GM12878 (cell line): Measurements from ENCODE around the gene GUCY1A2.

Experiments
- CTCF ChIP-seq, 3 experiments: IDR thresholded peaks in 2 of 3; conservative IDR thresholded peaks in 1 of 3; 2 replicates each; pipeline ENCODE4 v1.5.1; 2011; ENCODE audit warnings: low read depth in 3 of 3, low read length in 3 of 3, mild to moderate bottlenecking in 3 of 3, control low read depth in 2 of 3, moderate library complexity in 2 of 3, inconsistent platforms in 1 of 3, mixed read lengths in 1 of 3; ENCODE audit not compliant: control insufficient read depth in 2 of 3, insufficient read depth in 1 of 3; ENCODE audit errors: extremely low read depth in 1 of 3
- TBL1XR1 ChIP-seq: IDR thresholded peaks from 2 replicates; pipeline ENCODE4 v1.6.1; 2012; ENCODE audit warnings: low read depth, low read length, improper control_type of control experiment

DNA sequence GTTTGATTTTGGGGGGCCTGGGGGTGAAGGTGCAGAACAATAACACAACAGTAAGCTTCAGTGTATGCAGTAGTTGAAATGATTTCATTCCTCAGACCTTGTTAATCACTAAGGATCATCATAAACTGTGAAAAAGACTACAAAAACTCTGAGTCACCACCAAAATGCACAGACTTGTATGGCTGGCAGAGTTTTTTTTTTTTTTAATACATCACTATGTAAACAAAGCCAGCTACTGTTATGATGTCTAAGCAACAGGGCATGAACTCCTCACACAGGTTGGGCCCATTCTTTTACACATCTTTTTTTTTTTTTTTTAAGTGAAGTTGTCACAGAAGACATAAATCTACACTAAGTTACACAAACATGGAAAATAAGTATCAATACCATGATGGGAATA is 311.9 kb downstream of the GUCY1A2 start:
- TF ChIP-seq CTCF (IDR thresholded peaks at IDR 0.05 in 2 of 3, conservative IDR thresholded peaks at IDR 0.05 in 1 of 3; ENCODE audit: control insufficient read depth in 2 of 3, extremely low read depth in 1 of 3, insufficient read depth in 1 of 3, low read depth in 3 of 3, low read length in 3 of 3) (no peak), TBL1XR1 (no peak)
